ENCODE results near the gene CD38.
"Not testable (repeated sequence)": the region's sequence is repeated elsewhere in the genome, so short reads cannot be mapped to it uniquely, and the experiment has no call there.

Gene CD38

GRCh38 chr4:15778289-15779241, at the start of gene CD38:
CD38 (plus strand) TSS chr4:15778328; CDS start chr4:15778415, 87 bp downstream.
- DNase-seq, result no peak

- DNase-seq, result peak; percentile 1
These were observed 48.1 kb upstream of the CD38 start for GRCh38 chr4:15729910-15730533.

GRCh38 chr4:15733061-15733460, 45.1 kb upstream of the CD38 start:
- not testable (repeated sequence) for DNase-seq

GRCh38 chr4:15735536-15735935, 42.6 kb upstream of the CD38 start:
- DNase-seq, result no peak

- DNase-seq, result no peak
These were observed 41.5 kb upstream of the CD38 start for GRCh38 chr4:15736514-15737050.

- DNase-seq, result no peak
These were observed 40.9 kb upstream of the CD38 start for GRCh38 chr4:15737255-15737654.

GRCh38 chr4:15738877-15739276, 39.3 kb upstream of the CD38 start:
- DNase-seq, result no peak

- no peak for DNase-seq
These were observed 37.2 kb upstream of the CD38 start for GRCh38 chr4:15740764-15741404.

GRCh38 chr4:15742083-15742582, 36.0 kb upstream of the CD38 start:
- DNase-seq, result no peak

- DNase-seq, result no peak
These were observed 35.5 kb upstream of the CD38 start for GRCh38 chr4:15742637-15743036.

- no peak for DNase-seq
These were observed 34.0 kb upstream of the CD38 start for GRCh38 chr4:15744016-15744545.

- no peak for DNase-seq
These were observed 32.0 kb upstream of the CD38 start for GRCh38 chr4:15746110-15746509.

- no peak for DNase-seq
These were observed 29.1 kb upstream of the CD38 start for GRCh38 chr4:15749001-15749400.

- DNase-seq, result no peak
These were observed 27.0 kb upstream of the CD38 start for GRCh38 chr4:15751153-15751552.

GRCh38 chr4:15753081-15753480, 25.0 kb upstream of the CD38 start:
- no peak for DNase-seq

- DNase-seq, result no peak
These were observed 24.3 kb upstream of the CD38 start for GRCh38 chr4:15753786-15754185.

- no peak for DNase-seq
These were observed 23.8 kb upstream of the CD38 start for GRCh38 chr4:15754323-15754722.

- no peak for DNase-seq
These were observed 22.6 kb upstream of the CD38 start for GRCh38 chr4:15755321-15756155.

GRCh38 chr4:15756361-15756861, 21.7 kb upstream of the CD38 start:
- DNase-seq, result no peak

GRCh38 chr4:15757054-15757453, 21.1 kb upstream of the CD38 start:
- DNase-seq, result no peak

GRCh38 chr4:15758294-15758693, 19.8 kb upstream of the CD38 start:
- DNase-seq, result no peak

GRCh38 chr4:15762460-15762859, 15.7 kb upstream of the CD38 start:
- not testable (repeated sequence) for DNase-seq
